Activated naive CD4-positive, alpha-beta T cell treated with anti-CD3 and anti-CD28 coated beads, Interleukin-2, amount 10 ng/mL, durations not matched to agents 7 days and 5 days (primary cell): ENCODE results near the gene ZNF474.
"Not testable (repeated sequence)": the region's sequence is repeated elsewhere in the genome, so short reads cannot be mapped to it uniquely, and the experiment has no call there.

ENCODE experiments used
- CTCF ChIA-PET: fragments of 350-600 bp; sonication (Branson Sonifier 250); formaldehyde crosslinking; loops from one replicate; lab custom pipeline; 2021; ENCODE audit warnings: antibody characterized with exemption; lab: Charles Lee
- DNase-seq: peaks from one replicate; pipeline ENCODE4 v3.0.0-alpha.2; 2020
- H3K27ac Mint-ChIP-seq: one replicate; pipeline ENCODE4 v1.8.0; 2021; ENCODE audit warnings: mild to moderate bottlenecking, moderate library complexity, mixed read lengths
- H3K27me3 Mint-ChIP-seq: one replicate; pipeline ENCODE4 v1.8.0; 2021; ENCODE audit warnings: mild to moderate bottlenecking, mixed read lengths
- H3K36me3 Mint-ChIP-seq: one replicate; pipeline ENCODE4 v1.8.0; 2021; ENCODE audit warnings: mixed read lengths
- H3K4me1 Mint-ChIP-seq: one replicate; pipeline ENCODE4 v1.8.0; 2021; ENCODE audit warnings: mixed read lengths
- H3K4me3 Mint-ChIP-seq: one replicate; pipeline ENCODE4 v1.8.0; 2021; ENCODE audit warnings: mild to moderate bottlenecking, moderate library complexity, mixed read lengths
- H3K9me3 Mint-ChIP-seq: one replicate; pipeline ENCODE4 v1.8.0; 2021; ENCODE audit warnings: mixed read lengths

ZNF474 gene

DNA sequence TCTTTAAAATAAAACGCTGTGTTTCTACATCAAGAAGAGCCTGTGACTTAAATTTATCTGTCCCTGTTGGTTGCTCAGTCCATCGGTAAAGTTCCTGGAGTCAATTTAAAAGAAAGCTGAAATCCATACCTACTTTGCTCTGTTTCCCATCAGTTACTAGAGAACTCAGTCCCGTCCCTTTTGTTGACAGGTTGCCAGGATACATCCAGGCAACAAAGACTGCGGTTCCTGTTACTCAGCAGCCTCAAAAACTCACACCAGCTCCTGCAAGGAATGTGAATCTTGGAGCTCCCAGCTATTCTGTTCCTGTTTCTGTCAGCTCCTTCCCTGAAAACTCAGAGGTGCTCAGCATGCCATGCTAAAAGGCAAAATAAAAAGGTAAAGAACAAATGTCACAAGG lies at the start of gene ZNF474:
ZNF474 (plus strand) TSS at position 241 of the 400 bp plus-strand sequence. CDS start 22,445 bp downstream, outside the sequence.
- Mint-ChIP-seq H3K27me3 (no peaks in the 10 kb centered on the region), H3K4me3 (no peak within 1 kb of the TSS), H3K9me3 (no peaks in the 10 kb centered on the region), H3K27ac (no peak within 1 kb of the TSS), H3K36me3 (no peaks in the 10 kb centered on the region), H3K4me1 (no peaks in the 10 kb centered on the region)
- CTCF ChIA-PET = no interaction called here
- no peak for DNase-seq

DNA sequence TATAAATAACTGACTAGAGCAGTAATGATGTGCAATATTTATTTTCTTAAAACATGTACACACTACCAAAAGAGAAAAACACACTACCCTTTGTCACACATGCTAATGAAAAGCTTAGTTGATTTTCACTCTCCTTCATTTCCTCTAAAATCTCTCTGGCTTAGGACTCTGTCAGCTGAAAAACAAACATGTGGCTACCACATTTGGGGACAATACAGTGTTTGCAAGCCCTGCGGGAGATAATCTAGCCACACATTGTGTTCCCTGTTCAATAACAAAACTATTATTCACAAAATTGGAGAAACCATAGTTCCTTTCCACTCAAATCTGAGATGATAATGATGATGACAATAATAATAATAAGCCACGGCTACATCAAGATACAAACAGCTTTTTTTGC lies 47.8 kb upstream of the ZNF474 start:
- H3K27me3 Mint-ChIP-seq = peaks cover 39% of the 10 kb centered on the region
- H3K27ac Mint-ChIP-seq = no peak overlapping the region
- DNase-seq = no peak
- peaks cover 15% of the 10 kb centered on the region for H3K4me1 Mint-ChIP-seq
- peaks cover 2% of the 10 kb centered on the region for H3K36me3 Mint-ChIP-seq
- no peaks in the 10 kb centered on the region for H3K9me3 Mint-ChIP-seq
- no peak overlapping the region for H3K4me3 Mint-ChIP-seq
- CTCF ChIA-PET = interaction anchor here (1.3 kb wide), 1 partner anchor 10 kb away, joined by 4 read pairs; no protein-coding TSS in a partner anchor

DNA sequence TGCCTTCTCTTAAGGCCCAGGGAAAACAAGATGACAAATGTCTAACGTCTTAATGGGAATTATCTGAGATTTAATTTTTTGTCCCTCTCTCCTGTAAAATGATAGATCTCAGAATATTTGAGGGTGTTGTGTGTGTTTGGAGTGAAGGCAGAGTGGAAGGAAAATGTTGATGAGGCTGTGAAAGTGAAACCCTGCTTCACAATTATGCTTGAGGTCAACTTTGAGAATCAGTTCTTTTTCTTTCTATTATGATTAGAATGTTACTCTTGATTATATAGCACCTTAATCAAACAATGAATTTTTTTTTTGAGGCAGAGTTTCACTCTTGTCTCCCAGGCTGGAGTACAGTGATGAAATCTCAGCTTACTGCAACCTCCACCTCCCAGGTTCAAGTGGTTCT lies 45.8 kb upstream of the ZNF474 start:
- Mint-ChIP-seq H3K27ac (no peak overlapping the region), H3K4me1 (no peaks in the 10 kb centered on the region), H3K9me3 (no peaks in the 10 kb centered on the region), H3K36me3 (no peaks in the 10 kb centered on the region), H3K27me3 (peaks cover 23% of the 10 kb centered on the region), H3K4me3 (no peak overlapping the region)
- DNase-seq = no peak
- CTCF ChIA-PET = interaction anchor here (0.5 kb wide), 1 partner anchor 103 kb away, joined by 4 read pairs; no protein-coding TSS in a partner anchor

DNA sequence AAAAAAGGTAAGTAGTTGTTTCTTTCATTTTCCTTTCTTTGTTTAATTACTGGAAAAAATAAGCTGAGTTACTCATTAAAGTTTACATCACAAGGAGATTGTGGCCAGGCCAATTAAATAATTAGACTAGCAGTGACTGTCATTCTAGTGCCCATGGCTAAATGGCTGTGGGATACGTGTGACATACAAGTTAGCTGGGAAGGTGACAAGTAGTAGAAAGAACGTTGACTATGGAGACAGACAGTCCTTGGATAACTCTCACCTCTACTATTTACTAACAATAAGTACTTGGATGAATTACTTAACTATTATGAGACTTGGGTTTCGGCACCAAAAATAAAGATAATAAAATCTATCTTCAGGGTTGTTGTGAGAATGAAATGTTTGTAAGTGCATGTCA lies 44.3 kb upstream of the ZNF474 start:
- Mint-ChIP-seq H3K9me3 (no peaks in the 10 kb centered on the region), H3K4me1 (no peaks in the 10 kb centered on the region), H3K4me3 (no peak overlapping the region), H3K36me3 (no peaks in the 10 kb centered on the region), H3K27ac (no peak overlapping the region), H3K27me3 (peaks cover 8% of the 10 kb centered on the region)
- CTCF ChIA-PET = interaction anchor here (0.7 to 1.0 kb wide), 2 partner anchors 8 to 96 kb away, joined by 3 to 4 read pairs; no protein-coding TSS in a partner anchor
- DNase-seq = no peak

DNA sequence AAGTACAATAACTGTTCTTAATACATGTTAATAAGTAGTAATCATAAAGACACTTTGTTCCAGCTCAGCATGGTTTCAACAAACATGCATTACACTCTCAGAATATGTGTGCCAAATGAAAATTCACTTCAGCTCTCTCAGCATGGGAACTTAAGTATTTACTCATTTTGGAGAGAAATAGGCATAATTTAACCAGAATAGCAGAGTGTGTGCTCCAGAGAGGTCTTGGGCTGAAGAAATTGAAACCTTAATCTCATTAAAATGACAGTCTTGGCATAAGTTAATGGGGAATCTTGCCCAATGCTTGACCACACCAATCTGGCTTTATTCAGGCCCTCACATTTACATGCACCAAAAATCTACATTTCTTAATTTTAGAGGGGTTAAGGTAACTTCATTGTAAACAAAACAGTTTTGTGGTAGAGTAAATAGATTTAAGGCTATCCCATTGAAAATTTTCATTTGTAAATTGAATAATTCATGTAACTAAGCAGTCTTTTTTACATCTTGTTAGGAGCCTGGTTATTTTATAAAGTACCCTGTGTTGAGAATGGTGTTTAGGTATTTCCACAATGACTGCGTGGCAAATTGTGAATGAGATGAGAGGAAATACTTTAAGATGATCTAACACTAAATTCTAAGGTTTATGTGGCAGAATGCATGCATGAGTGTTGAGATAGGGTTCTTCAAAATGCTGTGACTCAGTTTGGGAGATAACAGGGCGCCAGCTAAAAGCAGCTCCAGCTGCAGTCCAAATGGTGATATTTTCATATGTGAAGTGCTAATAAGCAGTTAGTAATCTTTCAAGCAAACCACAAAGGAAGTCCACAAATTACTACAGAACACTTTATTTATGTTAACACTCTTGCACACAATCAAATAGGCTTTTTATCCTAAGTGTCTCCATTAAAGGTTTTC lies 40.0 kb upstream of the ZNF474 start:
- DNase-seq = no peak
- H3K27me3 Mint-ChIP-seq = peaks cover 8% of the 10 kb centered on the region
- no peaks in the 10 kb centered on the region for H3K36me3 Mint-ChIP-seq
- no peaks in the 10 kb centered on the region for H3K4me1 Mint-ChIP-seq
- CTCF ChIA-PET = no interaction called here
- no peaks in the 10 kb centered on the region for H3K9me3 Mint-ChIP-seq
- no peak overlapping the region for H3K27ac Mint-ChIP-seq
- H3K4me3 Mint-ChIP-seq = no peak overlapping the region

DNA sequence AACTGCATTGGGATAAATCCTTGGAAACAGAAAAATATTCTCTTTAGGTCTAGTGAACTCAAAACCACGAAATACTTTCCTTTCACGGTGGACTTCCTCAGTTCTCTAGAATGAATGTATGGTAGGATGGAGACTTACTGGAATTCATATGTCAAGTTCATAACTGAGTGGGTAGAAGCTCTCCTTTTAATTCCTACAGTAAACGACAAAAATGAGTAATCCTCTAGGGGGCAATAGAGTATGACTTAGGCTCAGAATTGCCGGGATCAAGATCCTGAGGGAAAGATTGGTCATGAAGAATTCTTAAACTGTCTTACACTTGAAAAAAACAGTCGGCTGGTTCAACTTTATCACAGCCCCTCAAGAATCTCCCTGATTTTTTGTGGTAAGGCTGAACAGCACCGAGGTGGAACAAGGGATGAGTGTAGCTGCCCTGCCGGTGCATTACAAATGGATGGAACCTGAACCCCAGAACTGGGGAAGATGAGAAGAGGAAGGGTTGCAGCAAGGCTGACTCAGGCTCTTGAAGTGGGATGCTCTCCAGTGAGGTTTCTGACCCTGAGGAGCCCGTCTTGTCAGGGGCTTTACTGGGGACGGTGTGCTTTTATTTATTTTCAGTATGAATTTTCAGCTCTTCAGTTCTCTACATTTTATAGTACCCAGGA lies 37.3 kb upstream of the ZNF474 start:
- H3K9me3 Mint-ChIP-seq = no peaks in the 10 kb centered on the region
- no peaks in the 10 kb centered on the region for H3K36me3 Mint-ChIP-seq
- H3K27ac Mint-ChIP-seq = no peak overlapping the region
- no peak overlapping the region for H3K4me3 Mint-ChIP-seq
- CTCF ChIA-PET = interaction anchor here (0.9 kb wide), 1 partner anchor 11 kb away, joined by 4 read pairs; no protein-coding TSS in a partner anchor
- DNase-seq = no peak
- H3K4me1 Mint-ChIP-seq = no peaks in the 10 kb centered on the region
- peaks cover 8% of the 10 kb centered on the region for H3K27me3 Mint-ChIP-seq

DNA sequence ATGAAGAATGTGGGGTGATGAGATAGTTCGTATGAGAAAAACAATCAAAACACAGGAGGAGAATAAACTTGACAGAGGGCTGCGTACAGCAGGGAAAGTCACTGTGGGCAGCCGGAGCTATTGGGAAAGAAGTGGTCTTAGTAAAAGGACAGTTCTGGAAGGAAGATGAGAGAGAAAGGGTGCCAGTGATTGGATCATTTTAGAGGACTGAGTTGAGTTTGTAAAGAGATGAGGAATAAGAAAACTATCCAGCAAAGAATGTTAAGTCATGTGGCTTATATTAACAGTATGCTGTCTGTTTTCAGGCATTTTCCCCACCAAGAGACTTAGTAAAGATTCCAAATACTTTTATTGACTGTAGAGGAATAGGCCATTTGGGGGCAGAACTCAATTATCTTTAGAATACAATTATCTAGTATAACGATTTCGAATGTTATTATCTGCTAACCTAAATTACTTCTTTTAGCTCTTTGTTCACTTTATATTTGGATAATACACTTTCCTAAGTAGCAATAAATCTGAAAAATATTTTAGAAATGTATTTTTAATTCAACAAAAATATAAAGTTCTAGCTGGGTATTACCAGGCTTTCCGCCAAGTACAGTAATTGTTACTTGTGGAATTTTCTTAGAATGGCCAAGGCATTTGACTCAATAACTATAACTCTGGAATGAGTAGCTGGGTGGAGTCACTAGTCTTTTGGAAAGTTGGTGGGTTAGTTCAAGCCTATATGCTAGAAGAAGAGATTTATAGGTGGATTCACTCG lies 35.7 kb upstream of the ZNF474 start:
- CTCF ChIA-PET = no interaction called here
- no peak for DNase-seq
- Mint-ChIP-seq H3K27me3 (peaks cover 4% of the 10 kb centered on the region), H3K36me3 (no peaks in the 10 kb centered on the region), H3K4me1 (no peaks in the 10 kb centered on the region), H3K9me3 (no peaks in the 10 kb centered on the region), H3K4me3 (no peak overlapping the region), H3K27ac (no peak overlapping the region)

DNA sequence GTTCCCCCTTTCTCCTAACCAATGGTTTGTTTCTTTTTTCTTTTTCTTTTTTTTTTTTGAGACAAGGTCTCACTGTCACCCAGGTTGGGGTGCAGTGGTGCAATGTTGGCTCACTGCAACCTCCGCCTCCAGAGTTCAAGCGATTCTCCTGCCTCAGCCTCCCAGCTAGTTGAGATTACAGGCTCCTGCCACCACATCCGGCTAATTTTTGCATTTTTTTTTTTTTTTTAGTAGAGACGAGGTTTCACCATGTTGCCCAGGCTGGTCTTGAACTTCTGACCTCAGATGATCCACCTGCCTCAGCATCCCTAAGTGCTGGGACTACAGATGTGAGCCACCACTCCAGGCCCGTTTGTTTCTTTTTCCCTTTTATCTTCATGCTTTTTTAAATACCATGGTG lies 35.1 kb upstream of the ZNF474 start:
- H3K36me3 Mint-ChIP-seq, H3K4me1 Mint-ChIP-seq, H3K27me3 Mint-ChIP-seq, DNase-seq, CTCF ChIA-PET, H3K27ac Mint-ChIP-seq, H3K4me3 Mint-ChIP-seq, H3K9me3 Mint-ChIP-seq: not testable (repeated sequence)

DNA sequence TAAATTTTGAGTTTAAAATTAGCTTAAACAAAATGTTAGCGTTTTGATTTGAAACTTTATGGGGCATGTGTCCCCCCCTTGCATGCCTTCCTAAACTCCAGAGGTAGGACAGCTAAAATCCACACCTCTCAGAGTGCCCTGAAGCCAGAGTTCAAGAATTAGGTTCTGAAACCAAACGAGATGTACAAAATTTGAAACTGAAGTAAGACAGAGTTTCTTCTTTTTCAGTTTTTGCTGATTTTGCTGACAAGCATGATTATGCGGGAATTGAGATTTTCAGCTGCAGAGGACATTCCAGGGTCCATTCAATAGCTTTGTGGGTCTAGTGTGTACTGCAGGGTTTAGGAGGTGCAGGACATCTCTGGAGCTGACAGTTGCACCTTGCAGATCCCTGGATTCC lies 34.2 kb upstream of the ZNF474 start:
- H3K9me3 Mint-ChIP-seq = no peaks in the 10 kb centered on the region
- H3K4me3 Mint-ChIP-seq = no peak overlapping the region

DNA sequence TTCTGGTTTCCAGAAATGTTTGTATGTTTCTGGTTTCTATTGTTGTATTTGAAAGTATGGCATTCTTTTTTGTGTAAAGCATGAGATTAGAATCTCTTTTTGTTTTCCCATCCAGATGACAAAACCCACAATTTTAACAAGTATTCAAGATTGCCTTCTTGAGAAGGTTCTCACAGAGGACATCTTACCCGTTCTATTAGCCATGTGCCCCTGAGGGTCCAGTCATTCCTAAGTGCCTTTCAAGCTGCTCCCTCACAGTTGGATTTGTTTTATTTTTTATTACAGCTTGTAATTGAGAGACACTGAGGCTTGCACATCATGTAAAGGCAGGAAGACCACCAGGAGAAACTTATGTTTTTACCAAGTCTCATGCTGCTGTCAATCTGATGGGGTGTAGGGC lies 32.0 kb upstream of the ZNF474 start:
- H3K27me3 Mint-ChIP-seq = peaks cover 4% of the 10 kb centered on the region
- CTCF ChIA-PET = interaction anchor here (0.6 kb wide), 1 partner anchor 134 kb away, joined by 5 read pairs; no protein-coding TSS in a partner anchor
- no peak overlapping the region for H3K27ac Mint-ChIP-seq
- no peaks in the 10 kb centered on the region for H3K9me3 Mint-ChIP-seq
- H3K4me3 Mint-ChIP-seq = no peak overlapping the region
- no peak for DNase-seq
- H3K36me3 Mint-ChIP-seq = no peaks in the 10 kb centered on the region
- H3K4me1 Mint-ChIP-seq = no peaks in the 10 kb centered on the region

More for the DNA sequence above, 34.2 kb upstream of the ZNF474 start:
- H3K4me1 Mint-ChIP-seq = no peaks in the 10 kb centered on the region
- no peaks in the 10 kb centered on the region for H3K36me3 Mint-ChIP-seq
- peaks cover 4% of the 10 kb centered on the region for H3K27me3 Mint-ChIP-seq
- CTCF ChIA-PET = no interaction called here
- DNase-seq = no peak
- no peak overlapping the region for H3K27ac Mint-ChIP-seq

DNA sequence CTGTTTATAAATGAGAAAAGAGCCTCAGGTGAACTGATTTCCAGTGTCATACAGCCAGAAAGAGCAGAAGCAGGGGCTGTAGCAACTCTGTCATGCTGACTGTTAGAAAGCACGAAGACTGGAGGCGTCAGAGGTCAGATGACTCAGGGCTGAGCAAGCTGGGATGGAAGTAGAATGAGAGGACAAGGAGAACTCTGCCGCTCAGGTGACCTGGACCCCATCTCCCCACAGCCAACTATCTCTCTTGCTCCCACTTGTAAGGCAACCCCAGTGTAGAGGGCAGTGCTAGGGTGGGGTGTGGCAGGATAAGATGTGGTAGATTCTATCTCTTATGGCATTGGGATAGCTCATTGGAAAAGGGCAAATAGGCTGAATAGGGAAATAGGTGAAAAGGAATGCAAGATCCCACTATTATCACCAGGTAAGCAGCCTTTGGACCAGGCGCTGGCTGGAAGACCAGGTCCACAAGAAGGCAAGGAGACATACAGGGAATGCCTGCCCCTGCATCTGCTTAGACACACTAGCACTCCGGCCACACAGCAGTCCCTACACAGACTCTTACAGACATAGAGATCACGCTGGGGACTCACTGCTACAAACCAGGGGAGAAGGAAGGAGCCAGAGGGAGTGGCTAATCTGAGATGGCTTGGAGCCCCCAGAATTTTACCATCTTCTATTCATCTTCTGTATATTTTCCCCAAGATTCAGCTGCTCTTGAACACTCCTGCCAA lies 30.1 kb upstream of the ZNF474 start:
- no peaks in the 10 kb centered on the region for H3K9me3 Mint-ChIP-seq
- CTCF ChIA-PET = no interaction called here
- no peak overlapping the region for H3K27ac Mint-ChIP-seq
- no peak for DNase-seq
- no peaks in the 10 kb centered on the region for H3K27me3 Mint-ChIP-seq
- H3K4me3 Mint-ChIP-seq = no peak overlapping the region
- H3K4me1 Mint-ChIP-seq = no peaks in the 10 kb centered on the region
- H3K36me3 Mint-ChIP-seq = no peaks in the 10 kb centered on the region

DNA sequence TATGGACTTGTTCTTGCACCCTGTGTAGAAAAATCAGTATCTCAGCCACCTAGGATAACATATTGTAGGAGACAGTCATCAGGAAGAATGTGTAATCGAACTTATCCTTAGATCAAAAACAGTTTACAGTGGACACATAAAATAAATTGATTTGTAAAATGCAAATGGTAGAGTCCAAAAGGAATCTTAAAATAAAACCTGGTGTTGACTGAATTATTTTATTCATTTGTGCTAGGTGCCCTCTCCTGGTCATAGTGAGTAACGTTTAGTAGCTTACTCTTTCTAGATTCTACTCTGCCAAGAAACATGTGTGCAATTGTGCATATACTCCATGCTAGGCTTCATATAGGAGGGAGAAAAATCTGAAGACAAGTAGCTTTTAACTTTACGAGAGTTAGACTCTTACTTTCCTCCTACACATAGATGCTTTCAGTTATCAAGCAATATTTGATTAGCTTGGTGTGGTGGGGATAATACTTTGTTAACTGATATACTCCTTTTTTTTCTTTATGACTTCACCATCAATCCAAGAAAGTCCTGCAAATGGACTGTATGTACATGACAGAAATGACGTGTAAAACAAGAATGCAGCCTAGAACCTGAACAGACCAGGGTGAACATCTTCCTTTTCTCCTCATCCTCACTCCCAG lies 27.6 kb upstream of the ZNF474 start:
- no peak for DNase-seq
- CTCF ChIA-PET = interaction anchor here (0.8 to 1.5 kb wide), 5 partner anchors 9 to 135 kb away, joined by 3 to 5 read pairs (median 3); no protein-coding TSS in a partner anchor
- H3K4me3 Mint-ChIP-seq = no peak overlapping the region
- no peaks in the 10 kb centered on the region for H3K36me3 Mint-ChIP-seq
- H3K9me3 Mint-ChIP-seq = no peaks in the 10 kb centered on the region
- no peaks in the 10 kb centered on the region for H3K4me1 Mint-ChIP-seq
- H3K27ac Mint-ChIP-seq = no peak overlapping the region
- no peaks in the 10 kb centered on the region for H3K27me3 Mint-ChIP-seq

DNA sequence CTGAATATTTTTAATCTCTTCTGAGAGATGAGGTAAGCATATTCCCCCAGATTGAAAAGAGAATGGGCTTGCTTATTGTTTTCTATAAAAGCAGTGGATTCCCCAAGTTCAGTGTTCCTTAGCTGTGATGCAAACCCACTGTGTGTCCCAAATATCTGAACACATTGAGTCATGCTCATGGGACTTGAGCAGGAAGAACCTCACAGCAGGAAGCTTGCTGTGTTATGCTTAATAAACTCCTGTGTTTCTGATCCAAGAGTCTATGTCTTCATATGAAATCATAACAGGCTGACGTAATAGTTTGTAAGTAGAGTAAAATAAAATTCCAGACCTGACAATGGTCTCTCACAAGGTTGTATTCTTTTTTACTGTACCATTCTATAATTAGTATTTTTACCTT lies 26.5 kb upstream of the ZNF474 start:
- no peak for DNase-seq
- Mint-ChIP-seq H3K27ac (no peak overlapping the region), H3K36me3 (no peaks in the 10 kb centered on the region), H3K9me3 (no peaks in the 10 kb centered on the region), H3K4me1 (no peaks in the 10 kb centered on the region), H3K4me3 (no peak overlapping the region), H3K27me3 (peaks cover 4% of the 10 kb centered on the region)
- CTCF ChIA-PET = interaction anchor here (0.6 to 1.5 kb wide), 5 partner anchors 27 to 782 kb away, joined by 3 to 5 read pairs (median 3); no protein-coding TSS in a partner anchor
